Measurements from ENCODE around the gene SEMA5A. TPM values are rescaled to one million over a fixed set of nuclear protein-coding genes. Genes with fewer than 3 reads are reported as not detected.

SEMA5A gene
- total RNA-seq, 4 donors from 2014 or later = 2.3 to 4.7 (median 3.7) TPM

- 50 to 71% methylated on average over 2 of the region's 2 CpGs for WGBS, 2 donors (ENCODE audit: low coverage in 1 of 2)
- Histone ChIP-seq H3K4me3 (no peak overlapping the region), H3K9me3 (no peaks in the 10 kb centered on the region), H3K36me3 (no peaks in the 10 kb centered on the region), H3K4me1 (no peaks in the 10 kb centered on the region), H3K27ac (no peak overlapping the region), H3K27me3 (no peaks in the 10 kb centered on the region)
- TF ChIP-seq CTCF (IDR thresholded peaks at IDR 0.05) = no peak
- no peak for TF ChIP-seq EP300 (IDR thresholded peaks at IDR 0.05)
- no peak for TF ChIP-seq POLR2A (IDR thresholded peaks at IDR 0.05)
- TF ChIP-seq POLR2AphosphoS5 (IDR thresholded peaks at IDR 0.05) = no peak
- ATAC-seq = no peak
These were observed 294.4 kb downstream of the SEMA5A start for GRCh38 chr5:9251379-9251980.

GRCh38 chr5:9249231-9249630, 296.6 kb downstream of the SEMA5A start:
- Histone ChIP-seq H3K9me3 (no peaks in the 10 kb centered on the region), H3K27ac (no peak overlapping the region), H3K4me1 (no peaks in the 10 kb centered on the region), H3K4me3 (no peak overlapping the region), H3K36me3 (no peaks in the 10 kb centered on the region), H3K27me3 (no peaks in the 10 kb centered on the region)
- TF ChIP-seq CTCF (IDR thresholded peaks at IDR 0.05) = no peak
- TF ChIP-seq EP300 (IDR thresholded peaks at IDR 0.05) = no peak
- TF ChIP-seq POLR2AphosphoS5 (IDR thresholded peaks at IDR 0.05) = no peak
- no peak for TF ChIP-seq POLR2A (IDR thresholded peaks at IDR 0.05)
- no peak for ATAC-seq
- 81 to 83% methylated on average over 3 of the region's 3 CpGs for whole genome bisulfite sequencing, 2 donors (ENCODE audit: low coverage in 1 of 2)

- H3K36me3 ChIP-seq = no peaks in the 10 kb centered on the region
- no peak overlapping the region for H3K27ac ChIP-seq
- no peak overlapping the region for H3K4me3 ChIP-seq
- no peaks in the 10 kb centered on the region for H3K9me3 ChIP-seq
- 60 to 81% methylated on average over 1 to 3 of the region's 3 CpGs for WGBS, 2 donors (ENCODE audit: low coverage in 1 of 2)
- no peaks in the 10 kb centered on the region for H3K4me1 ChIP-seq
- no peak for ATAC-seq
- H3K27me3 ChIP-seq = no peaks in the 10 kb centered on the region
- TF ChIP-seq EP300 (IDR thresholded peaks at IDR 0.05) = no peak
- no peak for TF ChIP-seq CTCF (IDR thresholded peaks at IDR 0.05)
- no peak for TF ChIP-seq POLR2A (IDR thresholded peaks at IDR 0.05)
- TF ChIP-seq POLR2AphosphoS5 (IDR thresholded peaks at IDR 0.05) = no peak
These were observed 300.8 kb downstream of the SEMA5A start for GRCh38 chr5:9245071-9245470.

- no peak overlapping the region for H3K4me3 ChIP-seq
- H3K4me1 ChIP-seq = no peaks in the 10 kb centered on the region
- no peaks in the 10 kb centered on the region for H3K27me3 ChIP-seq
- no peaks in the 10 kb centered on the region for H3K9me3 ChIP-seq
- TF ChIP-seq EP300 (IDR thresholded peaks at IDR 0.05) = no peak
- no peaks in the 10 kb centered on the region for H3K36me3 ChIP-seq
- no peak overlapping the region for H3K27ac ChIP-seq
- 79 to 83% methylated on average over 1 to 3 of the region's 4 CpGs for WGBS, 2 donors (ENCODE audit: low coverage in 1 of 2)
- no peak for ATAC-seq
These were observed 301.5 kb downstream of the SEMA5A start for GRCh38 chr5:9244417-9244816.

GRCh38 chr5:9241479-9242305, 304.2 kb downstream of the SEMA5A start:
- Histone ChIP-seq H3K27ac (no peak overlapping the region), H3K4me1 (no peaks in the 10 kb centered on the region), H3K27me3 (no peaks in the 10 kb centered on the region), H3K36me3 (no peaks in the 10 kb centered on the region), H3K4me3 (no peak overlapping the region), H3K9me3 (no peaks in the 10 kb centered on the region)
- TF ChIP-seq CTCF (IDR thresholded peaks at IDR 0.05) (no peak), EP300 (IDR thresholded peaks at IDR 0.05) (no peak), POLR2AphosphoS5 (IDR thresholded peaks at IDR 0.05) (no peak)
- 70 to 71% methylated on average over 9 of the region's 9 CpGs for WGBS, 2 donors (ENCODE audit: low coverage in 1 of 2)
- ATAC-seq = no peak

Measured in gastroesophageal sphincter (tissue), 4 donors.